ENCODE data around the gene RSAD1.

DNA sequence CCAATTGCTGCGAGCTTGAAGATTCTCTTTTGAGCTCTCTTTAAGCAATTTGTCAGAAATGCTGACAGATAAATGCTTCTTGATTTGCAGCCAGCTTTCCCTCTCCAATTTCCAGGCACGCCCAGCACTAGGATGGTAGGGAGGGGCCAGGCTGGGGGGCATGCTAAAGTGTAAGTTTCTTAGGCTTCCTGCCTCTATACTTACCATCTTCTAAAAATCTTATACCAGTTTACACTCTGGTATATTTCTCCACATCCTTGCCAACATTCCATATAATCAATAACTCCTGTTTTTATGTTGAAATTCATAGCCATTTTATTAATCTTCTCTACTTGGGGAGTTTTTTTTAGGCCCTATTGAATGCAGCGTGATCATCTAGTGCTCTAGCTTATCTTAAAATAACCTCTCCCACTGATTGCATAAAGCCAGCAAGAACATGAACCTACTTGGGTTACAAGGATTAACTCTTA, 35.1 kb upstream of the RSAD1 start:
- TF ChIP-seq, protein P1, sequence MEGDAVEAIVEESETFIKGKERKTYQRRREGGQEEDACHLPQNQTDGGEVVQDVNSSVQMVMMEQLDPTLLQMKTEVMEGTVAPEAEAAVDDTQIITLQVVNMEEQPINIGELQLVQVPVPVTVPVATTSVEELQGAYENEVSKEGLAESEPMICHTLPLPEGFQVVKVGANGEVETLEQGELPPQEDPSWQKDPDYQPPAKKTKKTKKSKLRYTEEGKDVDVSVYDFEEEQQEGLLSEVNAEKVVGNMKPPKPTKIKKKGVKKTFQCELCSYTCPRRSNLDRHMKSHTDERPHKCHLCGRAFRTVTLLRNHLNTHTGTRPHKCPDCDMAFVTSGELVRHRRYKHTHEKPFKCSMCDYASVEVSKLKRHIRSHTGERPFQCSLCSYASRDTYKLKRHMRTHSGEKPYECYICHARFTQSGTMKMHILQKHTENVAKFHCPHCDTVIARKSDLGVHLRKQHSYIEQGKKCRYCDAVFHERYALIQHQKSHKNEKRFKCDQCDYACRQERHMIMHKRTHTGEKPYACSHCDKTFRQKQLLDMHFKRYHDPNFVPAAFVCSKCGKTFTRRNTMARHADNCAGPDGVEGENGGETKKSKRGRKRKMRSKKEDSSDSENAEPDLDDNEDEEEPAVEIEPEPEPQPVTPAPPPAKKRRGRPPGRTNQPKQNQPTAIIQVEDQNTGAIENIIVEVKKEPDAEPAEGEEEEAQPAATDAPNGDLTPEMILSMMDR (IDR thresholded peaks at IDR 0.05; ENCODE audit: insufficient read depth, low read length, poor library complexity, severe bottlenecking) = no peak
- TF ChIP-seq EZH2phosphoT487 (conservative IDR thresholded peaks at IDR 0.05; ENCODE audit: low read length) = no peak
